Neural cell (in vitro differentiated cells): Measurements from ENCODE around the gene PPP2R5D. TPM values are rescaled to one million over a fixed set of nuclear protein-coding genes. Genes with fewer than 3 reads are reported as not detected.

Experiments used
- H2AFZ ChIP-seq: fragments of 200-600, 300-800 bp; sonication (generic), shearing (Covaris generic); 2 replicates; pipeline ENCODE4 v1.6.0; 2014; ENCODE audit warnings: low read depth, mild to moderate bottlenecking, antibody characterized with exemption, low read length, moderate library complexity
- H3F3A ChIP-seq: fragments of 200-600 bp; shearing (Covaris generic); 2 replicates; pipeline ENCODE4 v1.6.1; 2016; ENCODE audit warnings: mild to moderate bottlenecking, moderate library complexity, mixed read lengths, antibody characterized with exemption, low read length; ENCODE audit not compliant: insufficient read depth, poor library complexity, severe bottlenecking
- H3K27ac ChIP-seq: fragments of 200-600, 300-800 bp; sonication (generic), shearing (Covaris generic); 2 replicates; pipeline ENCODE4 v1.5.1; 2014; ENCODE audit warnings: mild to moderate bottlenecking, low read length, moderate library complexity
- H3K27me3 ChIP-seq: fragments of 300-800, 200-600 bp; sonication (generic), shearing (Covaris generic); 2 replicates; pipeline ENCODE4 v1.6.0; 2014; ENCODE audit warnings: mild to moderate bottlenecking, low read depth, low read length, moderate library complexity; ENCODE audit not compliant: insufficient read depth
- H3K36me3 ChIP-seq: fragments of 300-800, 200-600 bp; sonication (generic), shearing (Covaris generic); 2 replicates; pipeline ENCODE4 v1.5.1; 2014; ENCODE audit warnings: mild to moderate bottlenecking, antibody characterized with exemption, low read length, moderate library complexity; ENCODE audit not compliant: insufficient read depth
- H3K4me2 ChIP-seq: fragments of 300-800, 200-600 bp; sonication (generic), shearing (Covaris generic); 2 replicates; pipeline ENCODE4 v1.6.0; 2014; ENCODE audit warnings: mild to moderate bottlenecking, low read length
- H3K4me3 ChIP-seq: fragments of 300-800, 200-600 bp; sonication (generic), shearing (Covaris generic); 2 replicates; pipeline ENCODE4 v1.5.1; 2014; ENCODE audit warnings: mild to moderate bottlenecking, low read length, moderate library complexity
- H3K79me2 ChIP-seq: fragments of 200-600 bp; shearing (Covaris generic); replicated peaks from 2 replicates; pipeline ENCODE4 v1.6.0; 2014; ENCODE audit warnings: mild to moderate bottlenecking, low read length, moderate library complexity; ENCODE audit not compliant: insufficient read depth
- H3K9ac ChIP-seq: fragments of 300-800, 200-600 bp; sonication (generic), shearing (Covaris generic); 2 replicates; pipeline ENCODE4 v1.6.1; 2016; ENCODE audit warnings: mild to moderate bottlenecking, low read length, mixed read lengths
- H3K9me2 ChIP-seq: fragments of 200-600 bp; shearing (Covaris generic); 2 replicates; pipeline ENCODE4 v1.6.1; 2016; ENCODE audit warnings: mild to moderate bottlenecking, low read length, mixed read lengths; ENCODE audit not compliant: insufficient read depth
- H3K9me3 ChIP-seq: fragments of 200-600, 300-800 bp; sonication (generic), shearing (Covaris generic); 2 replicates; pipeline ENCODE4 v1.6.1; 2016; ENCODE audit warnings: mild to moderate bottlenecking, mixed run types, low read length, moderate library complexity, mixed read lengths
- H4K20me1 ChIP-seq: fragments of 200-600 bp; shearing (Covaris generic); 2 replicates; pipeline ENCODE4 v1.6.1; 2016; ENCODE audit warnings: mild to moderate bottlenecking, mixed run types; ENCODE audit not compliant: insufficient read depth
- EP300 ChIP-seq: fragments of 450-650 bp; conservative IDR thresholded peaks from 2 replicates; pipeline ENCODE4 v1.6.1; 2014; ENCODE audit warnings: antibody characterized with exemption, mild to moderate bottlenecking, moderate library complexity; ENCODE audit not compliant: poor library complexity, severe bottlenecking
- EZH2 ChIP-seq: fragments of 200-600, 300-800 bp; shearing (Covaris generic), sonication (generic); IDR thresholded peaks from 2 replicates; pipeline ENCODE4 v1.6.1; 2014; ENCODE audit warnings: antibody characterized with exemption, low read length, borderline replicate concordance, mild to moderate bottlenecking; ENCODE audit not compliant: insufficient read depth, poor library complexity, severe bottlenecking
- MXI1 ChIP-seq: fragments of 450-650 bp; conservative IDR thresholded peaks from 2 replicates; pipeline ENCODE4 v1.6.1; 2014; ENCODE audit warnings: antibody characterized with exemption, mild to moderate bottlenecking; ENCODE audit not compliant: poor library complexity, severe bottlenecking
- POLR2AphosphoS5 ChIP-seq: IDR thresholded peaks from 2 replicates; pipeline ENCODE4 v1.6.1; 2012
- RAD21 ChIP-seq: fragments of 450-650 bp; conservative IDR thresholded peaks from 2 replicates; pipeline ENCODE4 v1.6.1; 2014; ENCODE audit warnings: antibody characterized with exemption, mild to moderate bottlenecking, moderate library complexity
- SMC3 ChIP-seq: fragments of 450-650 bp; conservative IDR thresholded peaks from 2 replicates; pipeline ENCODE4 v1.6.1; 2014; ENCODE audit warnings: antibody characterized with exemption, mild to moderate bottlenecking, moderate library complexity; ENCODE audit not compliant: poor library complexity
- TAF1 ChIP-seq: IDR thresholded peaks from 2 replicates; pipeline ENCODE4 v1.6.1; 2012; ENCODE audit warnings: low read depth
- polyA plus RNA-seq: library from polyadenylated mRNA; depleted of rRNA; stranded (reverse); fragments of >200 nt; gene quantifications from 2 replicates; pipeline ENCODE4 v1.2.3, GENCODE V29; 2014
- TF ChIP-seq, protein P1 (sequence below): fragments of 450-650 bp; IDR thresholded peaks from 2 replicates; pipeline ENCODE4 v1.5.1; 2014; ENCODE audit warnings: antibody characterized with exemption, mild to moderate bottlenecking, moderate library complexity; ENCODE audit not compliant: poor library complexity, severe bottlenecking
- TF ChIP-seq, protein P2 (sequence below): IDR thresholded peaks from 2 replicates; pipeline ENCODE4 v1.6.1; 2012; ENCODE audit warnings: borderline replicate concordance

PPP2R5D gene
- polyA plus RNA-seq, 1 donor from 2014 or later = 41.1 TPM

DNA sequence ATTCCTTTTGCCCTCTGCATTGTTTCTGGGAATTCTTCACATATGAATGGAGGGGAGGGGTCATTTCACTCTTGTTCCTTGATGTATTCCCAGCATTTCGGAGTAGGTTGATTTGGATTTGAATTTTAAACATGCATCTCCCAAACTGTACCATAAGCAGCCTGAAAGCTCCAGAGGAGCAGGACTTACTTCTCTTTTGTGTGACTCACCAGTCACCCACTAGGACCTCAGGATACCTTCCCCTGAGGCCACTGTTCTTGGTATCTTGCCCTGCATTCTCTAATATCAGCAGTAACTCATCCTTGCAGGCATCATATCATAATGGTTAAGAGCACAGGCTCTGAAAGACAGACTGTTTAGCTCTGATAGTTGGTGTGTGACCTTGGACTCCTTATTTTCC is 74.2 kb downstream of the PPP2R5D start:
- Histone ChIP-seq H3F3A (no peaks in the 10 kb centered on the region), H3K36me3 (no peaks in the 10 kb centered on the region), H3K27me3 (no peaks in the 10 kb centered on the region), H3K9me2 (no peaks in the 10 kb centered on the region), H3K9ac (peak overlapping the region; percentile 86), H2AFZ (no peak overlapping the region), H3K9me3 (no peaks in the 10 kb centered on the region), H3K4me2 (peak overlapping the region; percentile 89), H3K4me3 (peak overlapping the region; percentile 84), H4K20me1 (no peaks in the 10 kb centered on the region), H3K79me2 (peaks cover 11% of the 10 kb centered on the region), H3K27ac (no peak overlapping the region)
- no peak for TF ChIP-seq MXI1

DNA sequence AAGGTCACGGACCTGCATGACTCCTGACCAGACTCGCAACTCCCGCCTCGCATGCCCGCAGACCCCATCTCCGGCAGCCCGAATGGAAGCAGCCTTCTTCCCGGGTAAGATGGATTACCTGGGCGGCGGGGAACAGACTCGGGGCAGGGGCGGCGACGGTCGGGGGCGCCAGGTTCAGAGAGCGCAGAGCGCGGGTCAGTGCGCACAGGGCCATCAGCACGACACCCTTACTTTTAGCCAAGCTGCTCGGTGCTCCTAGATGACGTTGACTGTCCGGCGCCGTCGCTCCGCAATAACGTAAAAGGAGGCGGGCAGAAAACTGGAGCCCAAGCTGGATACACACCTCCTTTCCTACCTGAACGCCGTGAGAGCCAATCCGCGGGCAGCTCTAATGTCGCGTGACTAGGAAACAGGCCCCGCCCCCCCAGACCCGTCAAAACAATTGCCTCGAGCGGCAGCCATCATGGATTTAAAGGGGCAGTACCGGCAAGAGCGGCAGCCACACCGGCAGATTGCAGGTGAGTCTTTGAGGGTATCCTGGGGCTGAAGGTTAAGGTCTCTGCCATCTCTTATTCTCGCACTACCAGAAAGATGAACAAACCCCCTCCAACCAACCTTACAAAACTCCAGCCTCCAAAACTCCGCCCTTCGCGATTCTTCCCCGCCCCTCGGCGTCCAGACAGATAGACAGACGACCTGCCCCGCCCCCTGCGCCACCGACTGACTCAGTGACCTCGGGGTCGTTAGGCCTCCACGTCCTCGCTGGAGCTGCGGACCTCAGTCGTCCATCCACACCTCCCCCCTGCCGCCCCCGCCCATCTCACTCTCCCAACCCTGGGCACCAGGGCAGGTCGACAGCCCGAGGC is 75.0 kb downstream of the PPP2R5D start, which contains the start of the genes KLC4 and MRPL2:
Gene KLC4, plus strand, starts transcription at position 464 of the 866 bp plus-strand sequence. CDS start 1,705 bp downstream, outside the sequence.
Gene MRPL2, minus strand, starts transcription at position 267 of the 866 bp plus-strand sequence. Its CDS starts 53 bp downstream, at position 214.
- H3K4me2 ChIP-seq = peak within 1 kb of the TSS; percentile 89
- peak within 1 kb of the TSS; percentile 97 for H2AFZ ChIP-seq
- no peaks in the 10 kb centered on the region for H3K36me3 ChIP-seq
- H3K9me2 ChIP-seq = no peaks in the 10 kb centered on the region
- H3F3A ChIP-seq = no peaks in the 10 kb centered on the region
- H3K79me2 ChIP-seq = peaks cover 11% of the 10 kb centered on the region
- peak within 1 kb of the TSS; percentile 86 for H3K9ac ChIP-seq
- TF ChIP-seq SMC3 (peak; percentile 14), MXI1 (peak; percentile 93), RAD21 (peak; percentile 17), POLR2AphosphoS5 (peak; percentile 95), EZH2 (no peak), EP300 (peak; percentile 37), TAF1 (peak; percentile 62)
- TF ChIP-seq, protein P1, sequence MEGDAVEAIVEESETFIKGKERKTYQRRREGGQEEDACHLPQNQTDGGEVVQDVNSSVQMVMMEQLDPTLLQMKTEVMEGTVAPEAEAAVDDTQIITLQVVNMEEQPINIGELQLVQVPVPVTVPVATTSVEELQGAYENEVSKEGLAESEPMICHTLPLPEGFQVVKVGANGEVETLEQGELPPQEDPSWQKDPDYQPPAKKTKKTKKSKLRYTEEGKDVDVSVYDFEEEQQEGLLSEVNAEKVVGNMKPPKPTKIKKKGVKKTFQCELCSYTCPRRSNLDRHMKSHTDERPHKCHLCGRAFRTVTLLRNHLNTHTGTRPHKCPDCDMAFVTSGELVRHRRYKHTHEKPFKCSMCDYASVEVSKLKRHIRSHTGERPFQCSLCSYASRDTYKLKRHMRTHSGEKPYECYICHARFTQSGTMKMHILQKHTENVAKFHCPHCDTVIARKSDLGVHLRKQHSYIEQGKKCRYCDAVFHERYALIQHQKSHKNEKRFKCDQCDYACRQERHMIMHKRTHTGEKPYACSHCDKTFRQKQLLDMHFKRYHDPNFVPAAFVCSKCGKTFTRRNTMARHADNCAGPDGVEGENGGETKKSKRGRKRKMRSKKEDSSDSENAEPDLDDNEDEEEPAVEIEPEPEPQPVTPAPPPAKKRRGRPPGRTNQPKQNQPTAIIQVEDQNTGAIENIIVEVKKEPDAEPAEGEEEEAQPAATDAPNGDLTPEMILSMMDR = no peak
- TF ChIP-seq, protein P2, sequence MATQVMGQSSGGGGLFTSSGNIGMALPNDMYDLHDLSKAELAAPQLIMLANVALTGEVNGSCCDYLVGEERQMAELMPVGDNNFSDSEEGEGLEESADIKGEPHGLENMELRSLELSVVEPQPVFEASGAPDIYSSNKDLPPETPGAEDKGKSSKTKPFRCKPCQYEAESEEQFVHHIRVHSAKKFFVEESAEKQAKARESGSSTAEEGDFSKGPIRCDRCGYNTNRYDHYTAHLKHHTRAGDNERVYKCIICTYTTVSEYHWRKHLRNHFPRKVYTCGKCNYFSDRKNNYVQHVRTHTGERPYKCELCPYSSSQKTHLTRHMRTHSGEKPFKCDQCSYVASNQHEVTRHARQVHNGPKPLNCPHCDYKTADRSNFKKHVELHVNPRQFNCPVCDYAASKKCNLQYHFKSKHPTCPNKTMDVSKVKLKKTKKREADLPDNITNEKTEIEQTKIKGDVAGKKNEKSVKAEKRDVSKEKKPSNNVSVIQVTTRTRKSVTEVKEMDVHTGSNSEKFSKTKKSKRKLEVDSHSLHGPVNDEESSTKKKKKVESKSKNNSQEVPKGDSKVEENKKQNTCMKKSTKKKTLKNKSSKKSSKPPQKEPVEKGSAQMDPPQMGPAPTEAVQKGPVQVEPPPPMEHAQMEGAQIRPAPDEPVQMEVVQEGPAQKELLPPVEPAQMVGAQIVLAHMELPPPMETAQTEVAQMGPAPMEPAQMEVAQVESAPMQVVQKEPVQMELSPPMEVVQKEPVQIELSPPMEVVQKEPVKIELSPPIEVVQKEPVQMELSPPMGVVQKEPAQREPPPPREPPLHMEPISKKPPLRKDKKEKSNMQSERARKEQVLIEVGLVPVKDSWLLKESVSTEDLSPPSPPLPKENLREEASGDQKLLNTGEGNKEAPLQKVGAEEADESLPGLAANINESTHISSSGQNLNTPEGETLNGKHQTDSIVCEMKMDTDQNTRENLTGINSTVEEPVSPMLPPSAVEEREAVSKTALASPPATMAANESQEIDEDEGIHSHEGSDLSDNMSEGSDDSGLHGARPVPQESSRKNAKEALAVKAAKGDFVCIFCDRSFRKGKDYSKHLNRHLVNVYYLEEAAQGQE = peak; percentile 66
- H4K20me1 ChIP-seq = no peaks in the 10 kb centered on the region
- no peaks in the 10 kb centered on the region for H3K9me3 ChIP-seq
- H3K27me3 ChIP-seq = no peaks in the 10 kb centered on the region
- H3K27ac ChIP-seq = peak within 1 kb of the TSS; percentile 78
- H3K4me3 ChIP-seq = peak within 1 kb of the TSS; percentile 84
